ENCODE measurements around the gene IRX1.

Gene IRX1

GRCh38 chr5:3634061-3634460 is 38.4 kb downstream of the IRX1 start:
- DNase-seq (ENCODE audit: low spot score): no peak
- H2BK5ac ChIP-seq (ENCODE audit: low read length): no peak overlapping the region
- H2AK5ac ChIP-seq (ENCODE audit: low read depth, low read length): no peak overlapping the region

GRCh38 chr5:3639175-3639574 is 43.5 kb downstream of the IRX1 start:
- no CpG with 5 or more reads among the region's 8 CpGs for WGBS, 2 donors (ENCODE audit: extremely low coverage in 2 of 2, insufficient read length in 2 of 2, insufficient replicate concordance in 1 of 2)
- Histone ChIP-seq H2BK15ac (ENCODE audit: low read length) (no peak overlapping the region), H3K27ac (replicated peaks; ENCODE audit: low read length) (no peak overlapping the region)

More at GRCh38 chr5:3634061-3634460, 38.4 kb downstream of the IRX1 start:
- Histone ChIP-seq H4K8ac (ENCODE audit: low read depth, low read length) (no peak overlapping the region), H2AFZ (ENCODE audit: low read length) (no peak overlapping the region), H4K91ac (ENCODE audit: low read depth, low read length, poor library complexity) (no peak overlapping the region), H2BK120ac (ENCODE audit: low read depth, low read length) (no peak overlapping the region), H3K27me3 (ENCODE audit: control insufficient read depth in 3 of 3, insufficient read depth in 3 of 3, low read depth in 1 of 3, low read length in 3 of 3) (no peaks in the 10 kb centered on the region), H3K9ac (ENCODE audit: low read depth, low read length, poor library complexity) (no peak overlapping the region), H2BK15ac (ENCODE audit: low read length) (no peak overlapping the region), H3K4me2 (ENCODE audit: insufficient read depth, low read length, poor library complexity, severe bottlenecking) (no peak overlapping the region), H3K18ac (ENCODE audit: low read length) (no peak overlapping the region), H3K4me1 (ENCODE audit: control insufficient read depth in 2 of 2, insufficient read depth in 1 of 2, low read depth in 1 of 2, low read length in 2 of 2) (no peaks in the 10 kb centered on the region), H3K27ac (replicated peaks; ENCODE audit: low read length) (no peak overlapping the region), H2BK12ac (ENCODE audit: low read length) (no peak overlapping the region), H3K23ac (ENCODE audit: low read depth, low read length, poor library complexity) (no peak overlapping the region), H3K4me3 (ENCODE audit: low read length in 2 of 2) (no peak overlapping the region), H3K4ac (ENCODE audit: low read length) (no peak overlapping the region), H3K9me3 (replicated peaks in 1 of 2; ENCODE audit: control insufficient read depth in 2 of 2, insufficient read depth in 1 of 2, low read depth in 1 of 2, low read length in 2 of 2) (peaks cover 0 to 5% of the 10 kb centered on the region in 2 donors), H3K36me3 (replicated peaks in 1 of 2; ENCODE audit: control insufficient read depth in 2 of 2, insufficient read depth in 2 of 2, low read length in 2 of 2) (no peaks in the 10 kb centered on the region), H3K14ac (ENCODE audit: low read length) (no peak overlapping the region), H3K79me1 (ENCODE audit: low read depth, low read length) (no peaks in the 10 kb centered on the region)
- no CpG with 5 or more reads among the region's 7 CpGs for WGBS, 2 donors (ENCODE audit: extremely low coverage in 2 of 2, insufficient read length in 2 of 2, insufficient replicate concordance in 1 of 2)

GRCh38 chr5:3642231-3642630 is 46.6 kb downstream of the IRX1 start:
- no peak overlapping the region for H3K4me2 ChIP-seq (ENCODE audit: insufficient read depth, low read length, poor library complexity, severe bottlenecking)
- WGBS, 2 donors (ENCODE audit: extremely low coverage in 2 of 2, insufficient read length in 2 of 2, insufficient replicate concordance in 1 of 2): no CpG with 5 or more reads among the region's 3 CpGs

More at GRCh38 chr5:3639175-3639574, 43.5 kb downstream of the IRX1 start:
- Histone ChIP-seq H3K4me1 (ENCODE audit: control insufficient read depth in 2 of 2, insufficient read depth in 1 of 2, low read depth in 1 of 2, low read length in 2 of 2) (no peaks in the 10 kb centered on the region), H3K4me2 (ENCODE audit: insufficient read depth, low read length, poor library complexity, severe bottlenecking) (no peak overlapping the region), H2AFZ (ENCODE audit: low read length) (no peak overlapping the region), H2BK12ac (ENCODE audit: low read length) (no peak overlapping the region), H3K14ac (ENCODE audit: low read length) (no peak overlapping the region), H3K9me3 (replicated peaks in 1 of 2; ENCODE audit: control insufficient read depth in 2 of 2, insufficient read depth in 1 of 2, low read depth in 1 of 2, low read length in 2 of 2) (peaks cover 0 to 5% of the 10 kb centered on the region in 2 donors), H3K4ac (ENCODE audit: low read length) (no peak overlapping the region), H3K79me1 (ENCODE audit: low read depth, low read length) (no peaks in the 10 kb centered on the region), H3K36me3 (replicated peaks in 1 of 2; ENCODE audit: control insufficient read depth in 2 of 2, insufficient read depth in 2 of 2, low read length in 2 of 2) (no peaks in the 10 kb centered on the region), H3K27me3 (ENCODE audit: control insufficient read depth in 3 of 3, insufficient read depth in 3 of 3, low read depth in 1 of 3, low read length in 3 of 3) (no peaks in the 10 kb centered on the region), H2AK5ac (ENCODE audit: low read depth, low read length) (no peak overlapping the region), H4K8ac (ENCODE audit: low read depth, low read length) (no peak overlapping the region), H3K4me3 (ENCODE audit: low read length in 2 of 2) (no peak overlapping the region), H2BK120ac (ENCODE audit: low read depth, low read length) (no peak overlapping the region), H3K18ac (ENCODE audit: low read length) (peak overlapping the region; percentile 8), H3K23ac (ENCODE audit: low read depth, low read length, poor library complexity) (no peak overlapping the region), H3K9ac (ENCODE audit: low read depth, low read length, poor library complexity) (peak overlapping the region; percentile 30), H2BK5ac (ENCODE audit: low read length) (no peak overlapping the region), H4K91ac (ENCODE audit: low read depth, low read length, poor library complexity) (no peak overlapping the region)
- no peak for DNase-seq (ENCODE audit: low spot score)

GRCh38 chr5:3650320-3650719 is 54.7 kb downstream of the IRX1 start:
- DNase-seq (ENCODE audit: low spot score): no peak
- Histone ChIP-seq H3K18ac (ENCODE audit: low read length) (no peak overlapping the region), H3K4me1 (ENCODE audit: control insufficient read depth in 2 of 2, insufficient read depth in 1 of 2, low read depth in 1 of 2, low read length in 2 of 2) (peaks cover 0 to 3% of the 10 kb centered on the region in 2 donors), H2BK12ac (ENCODE audit: low read length) (no peak overlapping the region), H3K27me3 (ENCODE audit: control insufficient read depth in 3 of 3, insufficient read depth in 3 of 3, low read depth in 1 of 3, low read length in 3 of 3) (no peaks in the 10 kb centered on the region), H4K91ac (ENCODE audit: low read depth, low read length, poor library complexity) (no peak overlapping the region), H3K4me3 (ENCODE audit: low read length in 2 of 2) (no peak overlapping the region), H3K4ac (ENCODE audit: low read length) (no peak overlapping the region), H3K9ac (ENCODE audit: low read depth, low read length, poor library complexity) (no peak overlapping the region), H3K36me3 (replicated peaks in 1 of 2; ENCODE audit: control insufficient read depth in 2 of 2, insufficient read depth in 2 of 2, low read length in 2 of 2) (no peaks in the 10 kb centered on the region), H2AK5ac (ENCODE audit: low read depth, low read length) (no peak overlapping the region), H3K27ac (replicated peaks; ENCODE audit: low read length) (no peak overlapping the region), H2AFZ (ENCODE audit: low read length) (no peak overlapping the region), H2BK120ac (ENCODE audit: low read depth, low read length) (no peak overlapping the region), H3K9me3 (replicated peaks in 1 of 2; ENCODE audit: control insufficient read depth in 2 of 2, insufficient read depth in 1 of 2, low read depth in 1 of 2, low read length in 2 of 2) (no peaks in the 10 kb centered on the region), H3K14ac (ENCODE audit: low read length) (no peak overlapping the region), H3K79me1 (ENCODE audit: low read depth, low read length) (no peaks in the 10 kb centered on the region), H3K23ac (ENCODE audit: low read depth, low read length, poor library complexity) (no peak overlapping the region), H2BK5ac (ENCODE audit: low read length) (no peak overlapping the region), H3K4me2 (ENCODE audit: insufficient read depth, low read length, poor library complexity, severe bottlenecking) (no peak overlapping the region), H2BK15ac (ENCODE audit: low read length) (no peak overlapping the region), H4K8ac (ENCODE audit: low read depth, low read length) (no peak overlapping the region)
- no CpG with 5 or more reads among the region's 2 CpGs for WGBS, 2 donors (ENCODE audit: extremely low coverage in 2 of 2, insufficient read length in 2 of 2, insufficient replicate concordance in 1 of 2)

More at GRCh38 chr5:3642231-3642630, 46.6 kb downstream of the IRX1 start:
- no peak overlapping the region for H4K91ac ChIP-seq (ENCODE audit: low read depth, low read length, poor library complexity)
- H2AFZ ChIP-seq (ENCODE audit: low read length): no peak overlapping the region
- peaks cover 0 to 1% of the 10 kb centered on the region in 2 donors for H3K36me3 ChIP-seq (replicated peaks in 1 of 2; ENCODE audit: control insufficient read depth in 2 of 2, insufficient read depth in 2 of 2, low read length in 2 of 2)
- H3K4me1 ChIP-seq (ENCODE audit: control insufficient read depth in 2 of 2, insufficient read depth in 1 of 2, low read depth in 1 of 2, low read length in 2 of 2): no peaks in the 10 kb centered on the region
- no peak overlapping the region for H3K14ac ChIP-seq (ENCODE audit: low read length)
- H2BK15ac ChIP-seq (ENCODE audit: low read length): no peak overlapping the region
- no peak overlapping the region for H2BK12ac ChIP-seq (ENCODE audit: low read length)
- no peak overlapping the region for H3K27ac ChIP-seq (replicated peaks; ENCODE audit: low read length)
- no peak overlapping the region for H4K8ac ChIP-seq (ENCODE audit: low read depth, low read length)
- DNase-seq (ENCODE audit: low spot score): no peak
- no peaks in the 10 kb centered on the region for H3K79me1 ChIP-seq (ENCODE audit: low read depth, low read length)
- H3K23ac ChIP-seq (ENCODE audit: low read depth, low read length, poor library complexity): no peak overlapping the region
- no peaks in the 10 kb centered on the region for H3K27me3 ChIP-seq (ENCODE audit: control insufficient read depth in 3 of 3, insufficient read depth in 3 of 3, low read depth in 1 of 3, low read length in 3 of 3)
- no peaks in the 10 kb centered on the region for H3K9me3 ChIP-seq (replicated peaks in 1 of 2; ENCODE audit: control insufficient read depth in 2 of 2, insufficient read depth in 1 of 2, low read depth in 1 of 2, low read length in 2 of 2)
- H3K9ac ChIP-seq (ENCODE audit: low read depth, low read length, poor library complexity): no peak overlapping the region
- no peak overlapping the region for H3K18ac ChIP-seq (ENCODE audit: low read length)
- H3K4ac ChIP-seq (ENCODE audit: low read length): no peak overlapping the region
- H2BK5ac ChIP-seq (ENCODE audit: low read length): no peak overlapping the region
- no peak overlapping the region for H3K4me3 ChIP-seq (ENCODE audit: low read length in 2 of 2)
- H2AK5ac ChIP-seq (ENCODE audit: low read depth, low read length): no peak overlapping the region
- H2BK120ac ChIP-seq (ENCODE audit: low read depth, low read length): no peak overlapping the region
